GM12878 (cell line): ENCODE measurements around the gene POR. TPM values are rescaled to one million over a fixed set of nuclear protein-coding genes. Genes with fewer than 3 reads are reported as not detected.
A peak's percentile ranks its signal among the peaks of the same experiment; 100 is the strongest.

Experiments
- ATAC-seq: fragments of 200-7000 bp; cut with Tn5 transposase; 3 replicates; pipeline ENCODE4 v1.9.1; 2020; ENCODE audit warnings: mild to moderate bottlenecking, moderate library complexity
- BruUV-seq: library from RNA; stranded (reverse); fragments of 400-500 nt; replicated peaks from 2 replicates; lab custom pipeline; 2021; lab: Mats Ljungman, UMichigan
- CTCF ChIA-PET: fragments of 300-600 bp; sonication (Branson Sonifier 250); formaldehyde crosslinking; extraction: SDS; loops from one replicate; lab custom pipeline; 2021; ENCODE audit warnings: inconsistent platforms; lab: Yijun Ruan, JAX
- POLR2A ChIA-PET: fragments of 350-600 bp; formaldehyde crosslinking; extraction: SDS; loops from one replicate; lab custom pipeline; 2021; ENCODE audit warnings: inconsistent platforms; lab: Charles Lee
- RAD21 ChIA-PET: fragments of 300-600 bp; sonication (Branson Sonifier 250); formaldehyde crosslinking; loops from one replicate; lab custom pipeline; 2023; ENCODE audit warnings: antibody characterized with exemption; ENCODE audit not compliant: unreplicated experiment; lab: Charles Lee
- SMC1A ChIA-PET: fragments of 300-600 bp; sonication (Branson Sonifier 250); formaldehyde crosslinking; loops from one replicate; lab custom pipeline; 2023; ENCODE audit not compliant: unreplicated experiment, uncharacterized antibody; lab: Charles Lee
- DNase-seq: peaks from one replicate; pipeline ENCODE4 v3.0.0-alpha.2; 2011; ENCODE audit warnings: low read depth, low spot score
- FAIRE-seq: peaks from 3 replicates; lab custom pipeline; 2011; peaks lifted over from hg19 to GRCh38; lab: Jason Lieb, UNC
- H2AFZ ChIP-seq: 2 replicates; pipeline ENCODE4 v1.6.0; 2011; ENCODE audit warnings: low read depth, low read length, control low read depth; ENCODE audit not compliant: control insufficient read depth
- H3K27ac ChIP-seq: 2 replicates; pipeline ENCODE4 v1.5.1; 2011; ENCODE audit warnings: control low read depth; ENCODE audit not compliant: control insufficient read depth, insufficient read depth
- H3K27me3 ChIP-seq, 2 experiments: replicated peaks in 1 of 2; 2 replicates each; pipeline versions ENCODE4 v1.6.0 to v1.6.1; 2011; ENCODE audit warnings: low read length in 1 of 2; ENCODE audit not compliant: control insufficient read depth in 2 of 2, insufficient read depth in 2 of 2
- H3K36me3 ChIP-seq, 2 experiments: 2 replicates each; pipeline ENCODE4 v1.5.1; 2011; ENCODE audit warnings: low read length in 1 of 2; ENCODE audit not compliant: control insufficient read depth in 2 of 2, insufficient read depth in 2 of 2
- H3K4me1 ChIP-seq: 2 replicates; pipeline ENCODE4 v1.6.1; 2011; ENCODE audit warnings: mild to moderate bottlenecking, low read length, moderate library complexity, mixed read lengths; ENCODE audit not compliant: control insufficient read depth, insufficient read depth
- H3K4me2 ChIP-seq: 2 replicates; pipeline ENCODE4 v1.6.0; 2011; ENCODE audit warnings: control low read depth; ENCODE audit not compliant: control insufficient read depth, insufficient read depth
- H3K4me3 ChIP-seq: fragments of 200-600 bp; sonication (generic); 2 replicates; pipeline ENCODE4 v1.5.1; 2016
- H3K79me2 ChIP-seq: 2 replicates; pipeline ENCODE4 v1.6.0; 2011; ENCODE audit warnings: low read length; ENCODE audit not compliant: control insufficient read depth, insufficient read depth
- H3K9ac ChIP-seq: 2 replicates; pipeline ENCODE4 v1.8.0; 2011; ENCODE audit warnings: low read length, control low read depth, mixed read lengths; ENCODE audit not compliant: control insufficient read depth, insufficient read depth
- H3K9me3 ChIP-seq: replicated peaks from 3 replicates; pipeline ENCODE4 v1.5.1; 2011; ENCODE audit warnings: mild to moderate bottlenecking, low read length; ENCODE audit not compliant: control insufficient read depth, insufficient read depth
- H4K20me1 ChIP-seq: 2 replicates; pipeline ENCODE4 v1.6.0; 2011; ENCODE audit not compliant: control insufficient read depth, insufficient read depth
- E2F8 ChIP-seq: fragments of 450-650 bp; IDR thresholded peaks from 2 replicates; pipeline ENCODE4 v1.6.1; 2018; ENCODE audit warnings: mild to moderate bottlenecking, low read depth, moderate library complexity; ENCODE audit not compliant: partially characterized antibody
- MLLT1 ChIP-seq: fragments of 450-650 bp; IDR thresholded peaks from 2 replicates; pipeline ENCODE4 v1.6.1; 2016; ENCODE audit warnings: mild to moderate bottlenecking
- NFIC ChIP-seq: IDR thresholded peaks from 2 replicates; pipeline ENCODE4 v1.6.1; 2012; ENCODE audit warnings: low read depth, mild to moderate bottlenecking, inconsistent platforms, low read length, moderate library complexity
- TCF7 ChIP-seq: IDR thresholded peaks from 2 replicates; pipeline ENCODE4 v1.6.1; 2014; ENCODE audit warnings: antibody characterized with exemption, borderline replicate concordance
- WGBS: methylation state at CpG from one replicate; pipeline ENCODE4 v1.1.6; 2016; ENCODE audit warnings: low lambda C conversion rate; ENCODE audit not compliant: insufficient replicate concordance, insufficient coverage; ENCODE audit errors: missing lambda C conversion rate; 5-methylcytosine and 5-hydroxymethylcytosine counted together
- in situ Hi-C: fragments of 300-500 bp; cut with MboI; formaldehyde crosslinking; loops from 9 replicates; pipeline ENCODE4 v1.14.3; 2018; ENCODE audit warnings: mixed read lengths
- intact Hi-C: fragments of 100-400 bp; cut with micrococcal nuclease; formaldehyde crosslinking; loops from one replicate; pipeline ENCODE4 v1.14.2; 2022; ENCODE audit not compliant: unreplicated experiment
- polyA plus RNA-seq, 11 experiments: library from polyadenylated mRNA; depleted of rRNA in 4 of 11; unstranded in 6 of 11; stranded (reverse) in 5 of 11; fragments of >200 nt; fragmentation: Nextera tagmentation in 4 of 11; fragmentation: Illumina TruSeq in 1 of 11; extraction: Ambion mirVana in 4 of 11; extraction: Trizol in 1 of 11; gene quantifications; 1 replicate in 1 of 11; 2 replicates in 10 of 11; pipeline versions ENCODE4 v1.2.1 to v1.2.3, GENCODE V29; 2011 to 2016; ENCODE audit warnings: inconsistent platforms in 2 of 11, missing spikeins in 2 of 11, low read depth in 1 of 11
- total RNA-seq, 4 experiments: library from RNA; depleted of rRNA in 3 of 4; stranded (reverse); fragments of >200 nt in 3 of 4; fragmentation: Illumina TruSeq in 1 of 4; extraction: Trizol in 1 of 4; gene quantifications; 2 replicates each; pipeline versions ENCODE4 v1.2.1 to v1.2.3, GENCODE V29; 2013 to 2021

Gene POR
- total and polyA plus RNA-seq, 10 of the 15 experiments (the other 5 are each of a cell fraction or from before 2014, with no cell fraction given) = 2.2 to 75.8 (median 35.9) TPM

- Histone ChIP-seq H3K4me3 (peak overlapping the region; percentile 64), H3K79me2 (peaks cover 22% of the 10 kb centered on the region), H4K20me1 (no peaks in the 10 kb centered on the region), H3K4me1 (peaks cover 4% of the 10 kb centered on the region; the same call in 1 of the 2 replicates), H3K36me3 (no peaks in the 10 kb centered on the region), H3K4me2 (peak overlapping the region; percentile 73), H3K27me3 (no peaks in the 10 kb centered on the region), H3K27ac (peak overlapping the region; percentile 65), H2AFZ (peak overlapping the region; percentile 92), H3K9ac (peak overlapping the region; percentile 65), H3K9me3 (no peaks in the 10 kb centered on the region)
- TSS peak; percentile 91 for BruUV-seq
- TF ChIP-seq E2F8 (no peak), TCF7 (no peak), MLLT1 (peak; percentile 73), NFIC (no peak)
- no peak for FAIRE-seq
- intact Hi-C loops (loop anchor here (2.0 kb wide), 1 partner anchor 35 kb away; the partner anchor contains the start of gene RHBDD2), in situ Hi-C loops (no loop called here)
- ChIA-PET SMC1A (interaction anchor here (0.8 to 1.5 kb wide), 2 partner anchors 103 to 106 kb away, joined by 3 read pairs; no protein-coding TSS in a partner anchor), RAD21 (interaction anchor here (0.7 to 1.7 kb wide), 4 partner anchors 14 to 379 kb away, joined by 3 to 4 read pairs (median 4); no protein-coding TSS in a partner anchor), POLR2A (interaction anchor here (1.4 to 3.7 kb wide), 5 partner anchors 9 to 47 kb away, joined by 3 to 27 read pairs (median 7); partner anchors contain the start of gene RHBDD2), CTCF (interaction anchor here (0.6 to 3.4 kb wide), 4 partner anchors 15 to 106 kb away, joined by 3 to 18 read pairs (median 4); no protein-coding TSS in a partner anchor)
- ATAC-seq = no peak
- WGBS = 46% methylated on average over 18 of the region's 18 CpGs
- DNase-seq = no peak
Observed at GRCh38 chr7:75914169-75914654, 743 bp upstream of the POR start.
